CD14-positive monocyte (primary cell): ENCODE measurements around the gene CLK2. TPM values are rescaled to one million over a fixed set of nuclear protein-coding genes. Genes with fewer than 3 reads are reported as not detected.

ENCODE experiments used
- DNase-seq, 3 donors: peaks; one replicate each; pipeline ENCODE4 v3.0.0-alpha.2; 2011 to 2022
- H2AFZ ChIP-seq: 2 replicates; pipeline ENCODE4 v1.6.0; 2012; ENCODE audit warnings: mild to moderate bottlenecking, low read depth, low read length, inconsistent platforms; ENCODE audit not compliant: insufficient read depth, poor library complexity, severe bottlenecking
- H3K27ac ChIP-seq, 2 donors: 1 replicate in 1 of 2; 2 replicates in 1 of 2; pipeline ENCODE4 v1.5.1; 2012 to 2013; ENCODE audit warnings: low read length in 2 of 2, control low read depth in 1 of 2, inconsistent platforms in 1 of 2, low read depth in 1 of 2, mild to moderate bottlenecking in 1 of 2
- H3K27me3 ChIP-seq, 2 donors: one replicate each; pipeline versions ENCODE4 v1.6.0 to v1.6.1; 2011 to 2013; ENCODE audit warnings: low read length in 2 of 2; ENCODE audit not compliant: control insufficient read depth in 2 of 2, insufficient read depth in 2 of 2
- H3K36me3 ChIP-seq, 2 donors: replicated peaks in 1 of 2; 1 replicate in 1 of 2; 2 replicates in 1 of 2; pipeline versions ENCODE4 v1.5.1 to v1.6.1; 2012 to 2013; ENCODE audit warnings: low read length in 2 of 2, control low read depth in 1 of 2, inconsistent platforms in 1 of 2, mild to moderate bottlenecking in 1 of 2; ENCODE audit not compliant: insufficient read depth in 2 of 2, control insufficient read depth in 1 of 2
- H3K4me1 ChIP-seq, 2 donors: 1 replicate in 1 of 2; 2 replicates in 1 of 2; pipeline versions ENCODE4 v1.5.1 to v1.6.1; 2012 to 2013; ENCODE audit warnings: low read length in 2 of 2, control low read depth in 1 of 2, inconsistent platforms in 1 of 2, mild to moderate bottlenecking in 1 of 2, moderate library complexity in 1 of 2; ENCODE audit not compliant: insufficient read depth in 2 of 2, control insufficient read depth in 1 of 2
- H3K4me2 ChIP-seq: replicated peaks from 2 replicates; pipeline ENCODE3; 2012; ENCODE audit warnings: low read length, moderate library complexity, mild to moderate bottlenecking; ENCODE audit not compliant: poor library complexity, severe bottlenecking; ENCODE audit errors: extremely low read depth
- H3K4me3 ChIP-seq, 3 experiments: fragments of 200-600 bp in 1 of 3; sonication (generic) in 1 of 3; replicated peaks in 1 of 3; 1 replicate in 2 of 3; 2 replicates in 1 of 3; pipeline ENCODE4 v1.5.1; 2011 to 2013; ENCODE audit warnings: low read length in 3 of 3, mild to moderate bottlenecking in 3 of 3, control low read depth in 2 of 3, low read depth in 2 of 3, inconsistent platforms in 1 of 3, moderate library complexity in 1 of 3
- H3K79me2 ChIP-seq: 2 replicates; pipeline ENCODE4 v1.6.0; 2012; ENCODE audit warnings: mild to moderate bottlenecking, control low read depth, inconsistent platforms, low read length, moderate library complexity; ENCODE audit not compliant: insufficient read depth
- H3K9ac ChIP-seq: 2 replicates; pipeline ENCODE4 v1.6.0; 2017; ENCODE audit warnings: low read length, mild to moderate bottlenecking; ENCODE audit not compliant: insufficient read depth, poor library complexity, severe bottlenecking
- H3K9me3 ChIP-seq, 2 donors: replicated peaks in 1 of 2; 1 replicate in 1 of 2; 2 replicates in 1 of 2; pipeline versions ENCODE4 v1.5.1 to v1.6.1; 2012 to 2013; ENCODE audit warnings: low read length in 2 of 2, control low read depth in 1 of 2; ENCODE audit not compliant: control insufficient read depth in 1 of 2, insufficient read depth in 1 of 2
- H4K20me1 ChIP-seq: 2 replicates; pipeline ENCODE4 v1.6.0; 2012; ENCODE audit warnings: mild to moderate bottlenecking, low read length, control low read depth, moderate library complexity; ENCODE audit not compliant: insufficient read depth
- H3K27ac Mint-ChIP-seq, 7 donors: one replicate each; pipeline ENCODE4 v1.8.0; 2020; ENCODE audit warnings: mild to moderate bottlenecking in 7 of 7, mixed read lengths in 7 of 7, moderate library complexity in 6 of 7, inconsistent platforms in 2 of 7
- H3K27me3 Mint-ChIP-seq, 3 donors: one replicate each; pipeline ENCODE4 v1.8.0; 2021 to 2022; ENCODE audit warnings: low read depth in 3 of 3, mild to moderate bottlenecking in 3 of 3, mixed read lengths in 3 of 3, moderate library complexity in 3 of 3, inconsistent platforms in 1 of 3
- H3K36me3 Mint-ChIP-seq, 2 donors: one replicate each; pipeline ENCODE4 v1.8.0; 2020; ENCODE audit warnings: mixed read lengths in 2 of 2, inconsistent platforms in 1 of 2, mild to moderate bottlenecking in 1 of 2
- H3K4me1 Mint-ChIP-seq: one replicate; pipeline ENCODE4 v1.8.0; 2020; ENCODE audit warnings: mild to moderate bottlenecking, mixed read lengths
- H3K4me3 Mint-ChIP-seq, 2 donors: one replicate each; pipeline ENCODE4 v1.8.0; 2020; ENCODE audit warnings: mild to moderate bottlenecking in 2 of 2, mixed read lengths in 2 of 2, moderate library complexity in 1 of 2
- H3K9me3 Mint-ChIP-seq, 7 donors: one replicate each; pipeline ENCODE4 v1.8.0; 2020 to 2022; ENCODE audit warnings: mixed read lengths in 7 of 7, mild to moderate bottlenecking in 6 of 7, moderate library complexity in 6 of 7, inconsistent platforms in 2 of 7
- WGBS: methylation state at CpG from one replicate; pipeline ENCODE4 v1.1.5; 2013; ENCODE audit warnings: missing lambda C conversion rate; ENCODE audit not compliant: insufficient coverage; 5-methylcytosine and 5-hydroxymethylcytosine counted together
- intact Hi-C, 2 donors: fragments of 100-400 bp; cut with micrococcal nuclease; formaldehyde crosslinking; loops; one replicate each; pipeline versions ENCODE4 v1.15.0 to v1.15.1; 2023
- polyA plus RNA-seq, 3 donors: library from polyadenylated mRNA; depleted of rRNA in 1 of 3; unstranded in 2 of 3; stranded (reverse) in 1 of 3; fragments of 300-500 nt in 2 of 3; fragments of >200 nt in 1 of 3; fragmentation: Illumina TruSeq in 2 of 3; gene quantifications; 1 replicate in 2 of 3; 2 replicates in 1 of 3; pipeline ENCODE4 v1.2.3, GENCODE V29; 2012 to 2021
- TF ChIP-seq, protein P1 (sequence below): fragments of 200-600 bp; IDR thresholded peaks from one replicate; pipeline ENCODE4 v1.8.0; 2022; ENCODE audit warnings: antibody characterized with exemption, mild to moderate bottlenecking

The CLK2 gene
- polyA plus RNA-seq, 3 donors = 7.3 to 143 (median 9.6) TPM

GRCh38 chr1:155228096-155228427, 45.2 kb downstream of the CLK2 start:
- intact Hi-C loops = no loop called here
- Histone ChIP-seq H3K79me2 (peaks cover 18% of the 10 kb centered on the region), H3K9me3 (no peaks in the 10 kb centered on the region), H3K36me3 (no peaks in the 10 kb centered on the region), H3K4me2 (peak overlapping the region; percentile 98), H3K27me3 (no peaks in the 10 kb centered on the region), H2AFZ (peak overlapping the region; percentile 80), H3K9ac (peak overlapping the region; percentile 55), H3K27ac (peak overlapping the region in 1 of 2 donors; percentile 80), H3K4me3 (peak overlapping the region; percentile 44 to 87 (median 62)), H3K4me1 (peaks cover 48 to 51% of the 10 kb centered on the region in 2 donors), H4K20me1 (no peaks in the 10 kb centered on the region)
- DNase-seq = no peak
- peaks cover 0 to 2% (median 0%) of the 10 kb centered on the region in 7 donors for H3K9me3 Mint-ChIP-seq
- peaks cover 2 to 8% (median 4%) of the 10 kb centered on the region in 3 donors for H3K27me3 Mint-ChIP-seq
- peak overlapping the region in 6 of 7 donors; percentile 86 to 95 (median 92) for H3K27ac Mint-ChIP-seq
- WGBS = 92% methylated on average over 3 of the region's 9 CpGs
- TF ChIP-seq, protein P1, sequence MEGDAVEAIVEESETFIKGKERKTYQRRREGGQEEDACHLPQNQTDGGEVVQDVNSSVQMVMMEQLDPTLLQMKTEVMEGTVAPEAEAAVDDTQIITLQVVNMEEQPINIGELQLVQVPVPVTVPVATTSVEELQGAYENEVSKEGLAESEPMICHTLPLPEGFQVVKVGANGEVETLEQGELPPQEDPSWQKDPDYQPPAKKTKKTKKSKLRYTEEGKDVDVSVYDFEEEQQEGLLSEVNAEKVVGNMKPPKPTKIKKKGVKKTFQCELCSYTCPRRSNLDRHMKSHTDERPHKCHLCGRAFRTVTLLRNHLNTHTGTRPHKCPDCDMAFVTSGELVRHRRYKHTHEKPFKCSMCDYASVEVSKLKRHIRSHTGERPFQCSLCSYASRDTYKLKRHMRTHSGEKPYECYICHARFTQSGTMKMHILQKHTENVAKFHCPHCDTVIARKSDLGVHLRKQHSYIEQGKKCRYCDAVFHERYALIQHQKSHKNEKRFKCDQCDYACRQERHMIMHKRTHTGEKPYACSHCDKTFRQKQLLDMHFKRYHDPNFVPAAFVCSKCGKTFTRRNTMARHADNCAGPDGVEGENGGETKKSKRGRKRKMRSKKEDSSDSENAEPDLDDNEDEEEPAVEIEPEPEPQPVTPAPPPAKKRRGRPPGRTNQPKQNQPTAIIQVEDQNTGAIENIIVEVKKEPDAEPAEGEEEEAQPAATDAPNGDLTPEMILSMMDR = no peak
- H3K36me3 Mint-ChIP-seq = no peaks in the 10 kb centered on the region
- H3K4me3 Mint-ChIP-seq = peak overlapping the region; percentile 80 to 90
- peaks cover 41% of the 10 kb centered on the region for H3K4me1 Mint-ChIP-seq

DNA sequence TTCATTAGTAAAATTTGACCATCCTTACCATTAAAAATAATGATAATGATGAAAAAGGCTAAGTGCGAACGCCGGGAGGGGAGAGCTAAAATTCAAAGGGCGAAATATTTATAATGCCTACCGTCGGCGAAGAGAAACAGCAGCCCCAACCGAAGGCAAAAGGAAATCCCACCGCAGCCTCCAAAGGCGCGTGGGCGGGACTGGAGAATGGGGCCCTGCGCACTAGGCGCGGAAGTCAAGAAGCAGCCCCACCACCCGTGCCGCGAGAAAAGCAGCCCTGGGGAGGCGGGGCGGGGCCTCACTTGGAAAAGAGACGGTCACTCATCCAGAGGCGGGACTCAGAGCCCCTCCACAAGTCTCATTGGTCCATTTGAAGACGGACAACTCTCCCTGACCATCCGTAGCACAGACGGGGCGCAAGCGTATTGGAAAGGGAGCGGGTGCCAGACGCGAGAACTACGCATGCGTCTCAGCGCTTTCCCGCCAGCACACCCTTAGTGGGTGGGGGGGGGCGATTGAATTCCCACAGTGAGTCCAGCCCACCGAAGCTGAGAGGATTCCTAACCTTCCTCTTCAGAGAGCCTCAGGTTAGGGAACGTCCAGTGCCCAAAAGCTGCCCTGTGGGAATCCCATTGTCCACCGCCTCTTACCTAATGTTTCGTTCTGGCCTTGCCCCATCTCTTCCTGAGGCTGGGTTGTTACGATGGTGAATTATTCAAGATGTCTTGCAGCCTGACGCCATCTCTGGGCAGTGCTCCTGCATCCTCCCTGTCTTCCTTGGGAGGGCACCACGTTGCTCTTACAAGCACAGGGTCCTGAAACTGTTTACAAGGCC, 45.8 kb downstream of the CLK2 start:
- intact Hi-C loops = loop anchor here in 1 of 2 donors (2.0 kb wide), 1 partner anchor 21 kb away; the partner anchor contains the start of gene THBS3
- Histone ChIP-seq H4K20me1 (no peaks in the 10 kb centered on the region), H3K79me2 (peaks cover 18% of the 10 kb centered on the region), H3K4me1 (peaks cover 54 to 57% of the 10 kb centered on the region in 2 donors), H3K27me3 (no peaks in the 10 kb centered on the region), H3K36me3 (no peaks in the 10 kb centered on the region), H3K4me2 (peak overlapping the region; percentile 98), H3K9me3 (no peaks in the 10 kb centered on the region), H3K9ac (peak overlapping the region; percentile 55), H2AFZ (peak overlapping the region; percentile 80), H3K4me3 (peak overlapping the region; percentile 62 to 87 (median 68)), H3K27ac (peak overlapping the region; percentile 58 to 80)
- 0% methylated on average over 23 of the region's 42 CpGs for WGBS
- TF ChIP-seq, protein P1 = no peak
- Mint-ChIP-seq H3K27me3 (peaks cover 2 to 8% (median 4%) of the 10 kb centered on the region in 3 donors), H3K27ac (peak overlapping the region; percentile 89 to 95 (median 93)), H3K36me3 (no peaks in the 10 kb centered on the region), H3K9me3 (no peaks in the 10 kb centered on the region), H3K4me1 (peaks cover 44% of the 10 kb centered on the region), H3K4me3 (peak overlapping the region; percentile 80 to 90)
- peak; percentile 95 to 97 (median 97) for DNase-seq
